NB4 (cell line): ENCODE data around the gene DLX1.

Experiments used
- POLR2A ChIP-seq: IDR thresholded peaks from 2 replicates; pipeline ENCODE4 v1.6.1; 2011; ENCODE audit warnings: mild to moderate bottlenecking; ENCODE audit not compliant: insufficient read length; ENCODE audit errors: extremely low read depth
- TF ChIP-seq, protein P1 (sequence below): IDR thresholded peaks from one replicate; pipeline ENCODE4 v1.5.1; 2012; ENCODE audit warnings: low read depth, low read length

DNA sequence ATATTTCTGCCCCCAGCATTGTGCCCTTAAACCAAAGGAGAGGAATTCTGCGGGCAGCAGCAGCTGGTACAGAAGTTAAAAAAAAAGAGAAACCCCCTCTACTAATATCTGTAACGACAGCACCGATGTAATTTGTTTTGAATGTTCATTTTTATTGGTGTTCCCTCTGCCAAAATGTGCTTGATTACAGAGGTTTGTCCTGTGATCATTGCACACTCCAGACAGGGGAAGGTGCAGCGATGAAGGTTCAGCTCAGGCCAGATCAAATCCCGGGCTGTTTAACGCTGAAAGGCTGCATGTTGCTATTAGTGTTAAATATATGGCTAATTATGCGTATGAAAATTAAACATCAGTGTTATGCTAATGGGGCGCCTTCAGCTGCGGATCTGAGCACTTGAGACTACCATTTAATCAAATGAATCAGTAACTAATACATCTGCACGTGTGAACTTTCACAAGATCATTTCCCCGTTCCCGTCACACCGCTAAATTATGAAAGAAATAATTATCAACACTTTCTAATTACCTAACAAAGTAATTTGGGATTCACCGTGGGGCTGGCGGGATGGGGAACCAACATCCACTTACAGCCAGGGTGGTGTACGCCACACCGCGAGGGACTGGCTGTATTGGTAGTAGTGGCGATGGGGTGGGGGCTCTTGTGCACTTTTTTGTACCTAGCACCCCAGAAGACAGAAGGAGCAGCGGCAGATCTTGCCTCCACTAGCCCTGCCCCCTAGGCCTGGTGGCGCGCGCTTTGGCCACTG is 1.5 kb upstream of the DLX1 start:
- TF ChIP-seq, protein P1, sequence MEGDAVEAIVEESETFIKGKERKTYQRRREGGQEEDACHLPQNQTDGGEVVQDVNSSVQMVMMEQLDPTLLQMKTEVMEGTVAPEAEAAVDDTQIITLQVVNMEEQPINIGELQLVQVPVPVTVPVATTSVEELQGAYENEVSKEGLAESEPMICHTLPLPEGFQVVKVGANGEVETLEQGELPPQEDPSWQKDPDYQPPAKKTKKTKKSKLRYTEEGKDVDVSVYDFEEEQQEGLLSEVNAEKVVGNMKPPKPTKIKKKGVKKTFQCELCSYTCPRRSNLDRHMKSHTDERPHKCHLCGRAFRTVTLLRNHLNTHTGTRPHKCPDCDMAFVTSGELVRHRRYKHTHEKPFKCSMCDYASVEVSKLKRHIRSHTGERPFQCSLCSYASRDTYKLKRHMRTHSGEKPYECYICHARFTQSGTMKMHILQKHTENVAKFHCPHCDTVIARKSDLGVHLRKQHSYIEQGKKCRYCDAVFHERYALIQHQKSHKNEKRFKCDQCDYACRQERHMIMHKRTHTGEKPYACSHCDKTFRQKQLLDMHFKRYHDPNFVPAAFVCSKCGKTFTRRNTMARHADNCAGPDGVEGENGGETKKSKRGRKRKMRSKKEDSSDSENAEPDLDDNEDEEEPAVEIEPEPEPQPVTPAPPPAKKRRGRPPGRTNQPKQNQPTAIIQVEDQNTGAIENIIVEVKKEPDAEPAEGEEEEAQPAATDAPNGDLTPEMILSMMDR: no peak
- TF ChIP-seq POLR2A: no peak
